Transverse colon (tissue), 4 donors: ENCODE data around the gene TMEM37. TPM values are rescaled to one million over a fixed set of nuclear protein-coding genes. Genes with fewer than 3 reads are reported as not detected.

ENCODE experiments used
- DNase-seq: peaks from one replicate; pipeline ENCODE4 v3.0.0-alpha.2; 2019
- H3K27ac ChIP-seq, 4 donors: fragments of 200-600 bp; sonication (generic); 2 replicates each; pipeline ENCODE4 v1.5.1; 2016 to 2018; ENCODE audit warnings: inconsistent platforms in 4 of 4
- H3K27me3 ChIP-seq: fragments of 200-600 bp; sonication (generic); 2 replicates; pipeline ENCODE4 v1.5.1; 2017; ENCODE audit warnings: inconsistent platforms
- H3K36me3 ChIP-seq, 4 donors: fragments of 200-600 bp; sonication (generic); 2 replicates each; pipeline ENCODE4 v1.5.1; 2017 to 2019; ENCODE audit warnings: inconsistent platforms in 4 of 4
- H3K4me1 ChIP-seq, 4 donors: fragments of 200-600 bp; sonication (generic); 2 replicates each; pipeline ENCODE4 v1.5.1; 2017 to 2020; ENCODE audit warnings: inconsistent platforms in 4 of 4
- H3K4me3 ChIP-seq, 4 donors: fragments of 200-600 bp; sonication (generic); 1 replicate in 1 of 4; 2 replicates in 3 of 4; pipeline versions ENCODE4 v1.5.1 to v1.6.1; 2017 to 2019; ENCODE audit warnings: inconsistent platforms in 4 of 4
- H3K9me3 ChIP-seq, 2 donors: fragments of 200-600 bp; sonication (generic); 2 replicates each; pipeline ENCODE4 v1.5.1; 2017 to 2019; ENCODE audit warnings: inconsistent platforms in 2 of 2
- EP300 ChIP-seq: sonication (generic); formaldehyde crosslinking; IDR thresholded peaks from one replicate; pipeline ENCODE4 v1.6.1; 2017; ENCODE audit warnings: antibody characterized with exemption, low read depth
- POLR2A ChIP-seq: fragments of 450-650 bp; IDR thresholded peaks from one replicate; pipeline ENCODE4 v1.6.1; 2016; ENCODE audit warnings: antibody characterized with exemption, mild to moderate bottlenecking, moderate library complexity
- POLR2AphosphoS5 ChIP-seq, 3 donors: sonication (generic); formaldehyde crosslinking; IDR thresholded peaks; one replicate each; pipeline ENCODE4 v1.6.1; 2016; ENCODE audit warnings: antibody characterized with exemption in 3 of 3
- WGBS, 2 donors: methylation state at CpG; one replicate each; pipeline ENCODE4 v1.1.5; 2018; ENCODE audit warnings: low coverage in 1 of 2; 5-methylcytosine and 5-hydroxymethylcytosine counted together
- in situ Hi-C, 4 donors: fragments of 200-750 bp; cut with MboI; loops; one replicate each; pipeline versions ENCODE4 v1.15.0 to v1.15.1; 2017; ENCODE audit warnings: low sequenced_read_pairs in 3 of 4, low pct_ligation_motif_present in 1 of 4, low pct_unique_long_range_greater_than_20kb in 1 of 4
- intact Hi-C: fragments of 100-400 bp; cut with DNase I; formaldehyde crosslinking; loops from one replicate; pipeline ENCODE4 v1.15.1; 2023; ENCODE audit warnings: low total_unique reads
- total RNA-seq, 4 donors: library from RNA; depleted of rRNA; stranded (reverse); fragments of >200 nt; gene quantifications; one replicate each; pipeline ENCODE4 v1.1.0, GENCODE V29; 2016
- TF ChIP-seq, protein P1 (sequence below), 5 experiments: fragments of 200-600 bp in 3 of 5; fragments of 450-650 bp in 2 of 5; sonication (generic) in 3 of 5; IDR thresholded peaks; 1 replicate in 2 of 5; 2 replicates in 3 of 5; pipeline ENCODE4 v1.5.1; 2016 to 2017; ENCODE audit warnings: antibody characterized with exemption in 5 of 5, inconsistent platforms in 3 of 5, mild to moderate bottlenecking in 2 of 5, moderate library complexity in 1 of 5

Gene TMEM37
- total RNA-seq, 4 donors from 2014 or later = 18.7 to 210 (median 157) TPM

DNA sequence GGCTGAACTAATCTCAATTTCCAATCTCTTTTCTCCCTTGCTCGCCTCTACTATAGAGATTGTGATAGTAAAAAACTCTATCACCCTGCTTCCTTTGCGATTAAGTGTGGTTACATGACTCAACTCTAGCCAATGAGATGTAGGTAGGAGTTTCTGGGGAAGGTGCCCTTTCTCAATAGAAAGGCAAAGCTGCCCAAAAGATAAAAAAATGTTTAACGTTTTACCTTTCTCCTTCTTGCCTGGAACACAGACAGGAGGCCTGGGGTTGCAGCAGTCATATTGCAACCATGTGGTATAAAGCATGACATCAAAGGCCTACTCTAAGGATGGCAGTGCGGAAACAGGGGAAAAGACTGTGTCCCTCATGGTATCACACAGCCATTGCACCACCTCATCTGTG lies 31.5 kb downstream of the TMEM37 start:
- H3K4me3 ChIP-seq = no peak overlapping the region
- intact Hi-C loops = no loop called here
- no peaks in the 10 kb centered on the region for H3K4me1 ChIP-seq
- H3K36me3 ChIP-seq = no peaks in the 10 kb centered on the region
- TF ChIP-seq EP300 (no peak), POLR2A (no peak), POLR2AphosphoS5 (IDR thresholded peaks at IDR 0.05) (no peak)
- TF ChIP-seq, protein P1, sequence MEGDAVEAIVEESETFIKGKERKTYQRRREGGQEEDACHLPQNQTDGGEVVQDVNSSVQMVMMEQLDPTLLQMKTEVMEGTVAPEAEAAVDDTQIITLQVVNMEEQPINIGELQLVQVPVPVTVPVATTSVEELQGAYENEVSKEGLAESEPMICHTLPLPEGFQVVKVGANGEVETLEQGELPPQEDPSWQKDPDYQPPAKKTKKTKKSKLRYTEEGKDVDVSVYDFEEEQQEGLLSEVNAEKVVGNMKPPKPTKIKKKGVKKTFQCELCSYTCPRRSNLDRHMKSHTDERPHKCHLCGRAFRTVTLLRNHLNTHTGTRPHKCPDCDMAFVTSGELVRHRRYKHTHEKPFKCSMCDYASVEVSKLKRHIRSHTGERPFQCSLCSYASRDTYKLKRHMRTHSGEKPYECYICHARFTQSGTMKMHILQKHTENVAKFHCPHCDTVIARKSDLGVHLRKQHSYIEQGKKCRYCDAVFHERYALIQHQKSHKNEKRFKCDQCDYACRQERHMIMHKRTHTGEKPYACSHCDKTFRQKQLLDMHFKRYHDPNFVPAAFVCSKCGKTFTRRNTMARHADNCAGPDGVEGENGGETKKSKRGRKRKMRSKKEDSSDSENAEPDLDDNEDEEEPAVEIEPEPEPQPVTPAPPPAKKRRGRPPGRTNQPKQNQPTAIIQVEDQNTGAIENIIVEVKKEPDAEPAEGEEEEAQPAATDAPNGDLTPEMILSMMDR (IDR thresholded peaks at IDR 0.05) = no peak
- DNase-seq = no peak
- H3K27ac ChIP-seq = no peak overlapping the region
- in situ Hi-C loops = no loop called here
- 50 to 56% methylated on average over 3 to 4 of the region's 4 CpGs for WGBS, 2 donors
- H3K27me3 ChIP-seq = no peaks in the 10 kb centered on the region
- H3K9me3 ChIP-seq = no peaks in the 10 kb centered on the region

DNA sequence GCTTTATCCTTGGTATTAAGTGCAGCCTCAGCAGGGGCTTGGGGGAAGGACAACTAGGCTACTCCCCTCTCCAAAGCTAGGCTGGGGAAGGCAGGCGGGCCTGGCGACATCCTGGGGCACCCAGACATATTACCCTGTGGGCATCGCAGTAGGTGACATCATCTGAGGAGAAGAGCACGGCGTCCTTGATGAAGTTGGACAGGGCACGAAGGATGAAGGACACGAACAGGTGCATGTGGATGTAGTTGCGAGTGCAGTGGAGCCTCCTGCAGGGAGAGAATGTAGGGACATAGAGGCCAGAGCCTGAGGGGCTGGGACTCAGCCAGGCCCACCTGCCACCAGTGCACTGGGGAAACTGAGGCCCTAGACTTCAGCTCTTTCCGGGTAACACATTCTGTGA lies 32.3 kb downstream of the TMEM37 start:
- in situ Hi-C loops = no loop called here
- intact Hi-C loops = no loop called here
- no peaks in the 10 kb centered on the region for H3K36me3 ChIP-seq
- TF ChIP-seq EP300 (no peak), POLR2A (no peak), POLR2AphosphoS5 (IDR thresholded peaks at IDR 0.05) (no peak)
- TF ChIP-seq, protein P1 (IDR thresholded peaks at IDR 0.05) = no peak
- no peaks in the 10 kb centered on the region for H3K27me3 ChIP-seq
- WGBS, 2 donors = 91% methylated on average over 9 of the region's 9 CpGs; no CpG with 5 or more reads in 1 of the 2 donors
- DNase-seq = no peak
- H3K4me3 ChIP-seq = no peak overlapping the region
- H3K27ac ChIP-seq = no peak overlapping the region
- H3K4me1 ChIP-seq = no peaks in the 10 kb centered on the region
- no peaks in the 10 kb centered on the region for H3K9me3 ChIP-seq

DNA sequence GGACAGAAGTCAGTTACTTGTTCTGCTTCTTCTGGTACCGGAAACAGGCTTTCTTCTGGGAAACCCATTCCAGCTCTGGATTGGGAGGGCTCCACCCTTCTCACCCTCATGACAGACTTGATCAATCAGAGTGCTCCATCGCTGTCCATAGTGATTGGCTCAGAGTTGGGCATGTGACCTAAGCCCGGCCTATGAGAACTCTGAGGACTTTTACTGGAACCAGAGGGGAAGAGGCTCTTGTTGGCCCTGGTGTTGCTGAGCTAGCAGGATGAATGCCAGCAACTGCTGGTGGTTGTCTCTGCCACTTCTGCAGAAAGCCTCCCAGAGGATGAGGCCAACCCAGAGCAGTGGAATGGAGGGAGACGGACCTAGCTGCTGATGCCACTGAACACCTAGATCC lies 33.3 kb downstream of the TMEM37 start:
- Histone ChIP-seq H3K27me3 (no peaks in the 10 kb centered on the region), H3K27ac (no peak overlapping the region), H3K9me3 (no peaks in the 10 kb centered on the region), H3K36me3 (no peaks in the 10 kb centered on the region), H3K4me3 (no peak overlapping the region), H3K4me1 (no peaks in the 10 kb centered on the region)
- no peak for TF ChIP-seq EP300
- no peak for TF ChIP-seq POLR2A
- TF ChIP-seq POLR2AphosphoS5 (IDR thresholded peaks at IDR 0.05) = no peak
- TF ChIP-seq, protein P1 (IDR thresholded peaks at IDR 0.05) = no peak
- intact Hi-C loops (no loop called here), in situ Hi-C loops (loop anchor here in 1 of 4 donors (5.0 kb wide), 1 partner anchor 58 kb away; no protein-coding TSS in a partner anchor)
- no peak for DNase-seq
- WGBS, 2 donors = 80% methylated on average over 4 of the region's 4 CpGs; no CpG with 5 or more reads in 1 of the 2 donors

DNA sequence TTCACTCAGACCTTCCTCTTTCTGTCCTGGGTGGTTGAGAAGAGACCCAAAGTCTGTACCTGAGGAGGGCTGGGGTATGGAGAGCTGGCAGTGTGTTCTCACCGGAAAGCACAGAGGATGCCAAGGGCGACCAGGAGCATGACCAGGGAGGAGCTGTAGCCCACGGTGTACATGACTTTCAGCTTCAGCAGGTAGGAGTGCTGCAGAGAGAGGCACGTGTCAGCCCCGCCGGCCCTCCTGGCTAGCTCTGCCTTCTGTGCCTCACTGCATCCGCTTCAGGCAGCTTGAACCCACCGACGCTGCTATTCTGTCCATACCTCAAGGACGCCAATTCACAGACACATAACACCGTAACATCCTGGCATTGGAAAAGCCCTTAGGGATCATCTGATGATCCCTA lies 34.0 kb downstream of the TMEM37 start:
- Histone ChIP-seq H3K27me3 (no peaks in the 10 kb centered on the region), H3K4me3 (no peak overlapping the region), H3K4me1 (no peaks in the 10 kb centered on the region), H3K27ac (no peak overlapping the region), H3K36me3 (no peaks in the 10 kb centered on the region), H3K9me3 (no peaks in the 10 kb centered on the region)
- TF ChIP-seq EP300 = no peak
- TF ChIP-seq POLR2A = no peak
- TF ChIP-seq POLR2AphosphoS5 (IDR thresholded peaks at IDR 0.05) = no peak
- TF ChIP-seq, protein P1 (IDR thresholded peaks at IDR 0.05) = no peak
- in situ Hi-C loops = loop anchor here in 1 of 4 donors (5.0 kb wide), 1 partner anchor 58 kb away; no protein-coding TSS in a partner anchor
- intact Hi-C loops = loop anchor here (1.0 kb wide), 1 partner anchor 49 kb away; no protein-coding TSS in a partner anchor
- 91 to 93% methylated on average over 7 to 11 of the region's 11 CpGs for WGBS, 2 donors
- no peak for DNase-seq
